ENCODE results near the gene TOMM20.
"Not testable (repeated sequence)": the region's sequence is repeated elsewhere in the genome, so short reads cannot be mapped to it uniquely, and the experiment has no call there.

Gene TOMM20

GRCh38 chr1:235159284-235159683, 30.6 kb upstream of the TOMM20 start:
- not testable (repeated sequence) for DNase-seq (ENCODE audit: low spot score); H3K18ac ChIP-seq (ENCODE audit: low read length); H3K4me1 ChIP-seq (ENCODE audit: control insufficient read depth in 2 of 2, insufficient read depth in 1 of 2, low read depth in 1 of 2, low read length in 2 of 2); H2BK120ac ChIP-seq (ENCODE audit: low read depth, low read length); H4K8ac ChIP-seq (ENCODE audit: low read depth, low read length); H3K9me3 ChIP-seq (replicated peaks in 1 of 2; ENCODE audit: control insufficient read depth in 2 of 2, insufficient read depth in 1 of 2, low read depth in 1 of 2, low read length in 2 of 2); H3K9ac ChIP-seq (ENCODE audit: low read depth, low read length, poor library complexity); H3K14ac ChIP-seq (ENCODE audit: low read length); H3K79me1 ChIP-seq (ENCODE audit: low read depth, low read length); H4K91ac ChIP-seq (ENCODE audit: low read depth, low read length, poor library complexity); H3K27me3 ChIP-seq (ENCODE audit: control insufficient read depth in 3 of 3, insufficient read depth in 3 of 3, low read depth in 1 of 3, low read length in 3 of 3); H2AK5ac ChIP-seq (ENCODE audit: low read depth, low read length); H3K4me3 ChIP-seq (ENCODE audit: low read length in 2 of 2); H3K23ac ChIP-seq (ENCODE audit: low read depth, low read length, poor library complexity); H2BK15ac ChIP-seq (ENCODE audit: low read length); H3K4me2 ChIP-seq (ENCODE audit: insufficient read depth, low read length, poor library complexity, severe bottlenecking); H2BK5ac ChIP-seq (ENCODE audit: low read length); H3K27ac ChIP-seq (replicated peaks; ENCODE audit: low read length); H3K4ac ChIP-seq (ENCODE audit: low read length); H2AFZ ChIP-seq (ENCODE audit: low read length); H2BK12ac ChIP-seq (ENCODE audit: low read length)
- no CpG with 5 or more reads among the region's 9 CpGs for WGBS, 2 donors (ENCODE audit: extremely low coverage in 2 of 2, insufficient read length in 2 of 2, insufficient replicate concordance in 1 of 2)
- peaks cover 15 to 59% of the 10 kb centered on the region in 2 donors for H3K36me3 ChIP-seq (replicated peaks in 1 of 2; ENCODE audit: control insufficient read depth in 2 of 2, insufficient read depth in 2 of 2, low read length in 2 of 2)

- no peak overlapping the region for H2BK15ac ChIP-seq (ENCODE audit: low read length)
- no peak overlapping the region for H3K23ac ChIP-seq (ENCODE audit: low read depth, low read length, poor library complexity)
- no peak overlapping the region for H2BK5ac ChIP-seq (ENCODE audit: low read length)
- H3K9ac ChIP-seq (ENCODE audit: low read depth, low read length, poor library complexity), result no peak overlapping the region
- DNase-seq (ENCODE audit: low spot score), result no peak
- H4K8ac ChIP-seq (ENCODE audit: low read depth, low read length), result no peak overlapping the region
- H2BK12ac ChIP-seq (ENCODE audit: low read length), result no peak overlapping the region
- H3K4me3 ChIP-seq (ENCODE audit: low read length in 2 of 2), result no peak overlapping the region
- H3K27me3 ChIP-seq (ENCODE audit: control insufficient read depth in 3 of 3, insufficient read depth in 3 of 3, low read depth in 1 of 3, low read length in 3 of 3), result no peaks in the 10 kb centered on the region
- H4K91ac ChIP-seq (ENCODE audit: low read depth, low read length, poor library complexity), result no peak overlapping the region
- H2AFZ ChIP-seq (ENCODE audit: low read length), result no peak overlapping the region
- H3K4me2 ChIP-seq (ENCODE audit: insufficient read depth, low read length, poor library complexity, severe bottlenecking), result no peak overlapping the region
- H3K27ac ChIP-seq (replicated peaks; ENCODE audit: low read length), result no peak overlapping the region
- no peak overlapping the region for H2BK120ac ChIP-seq (ENCODE audit: low read depth, low read length)
- no peak overlapping the region for H2AK5ac ChIP-seq (ENCODE audit: low read depth, low read length)
- H3K79me1 ChIP-seq (ENCODE audit: low read depth, low read length), result peaks cover 3% of the 10 kb centered on the region
- no peak overlapping the region for H3K14ac ChIP-seq (ENCODE audit: low read length)
- WGBS, 2 donors (ENCODE audit: extremely low coverage in 2 of 2, insufficient read length in 2 of 2, insufficient replicate concordance in 1 of 2), result no CpG with 5 or more reads among the region's 6 CpGs
- peaks cover 3% of the 10 kb centered on the region in 2 donors for H3K4me1 ChIP-seq (ENCODE audit: control insufficient read depth in 2 of 2, insufficient read depth in 1 of 2, low read depth in 1 of 2, low read length in 2 of 2)
- H3K18ac ChIP-seq (ENCODE audit: low read length), result no peak overlapping the region
- H3K9me3 ChIP-seq (replicated peaks in 1 of 2; ENCODE audit: control insufficient read depth in 2 of 2, insufficient read depth in 1 of 2, low read depth in 1 of 2, low read length in 2 of 2), result no peaks in the 10 kb centered on the region
- H3K36me3 ChIP-seq (replicated peaks in 1 of 2; ENCODE audit: control insufficient read depth in 2 of 2, insufficient read depth in 2 of 2, low read length in 2 of 2), result peaks cover 16 to 63% of the 10 kb centered on the region in 2 donors
- no peak overlapping the region for H3K4ac ChIP-seq (ENCODE audit: low read length)
Measured at GRCh38 chr1:235158680-235159079, 30.0 kb upstream of the TOMM20 start.

GRCh38 chr1:235157150-235157549, 28.5 kb upstream of the TOMM20 start:
- Histone ChIP-seq H2BK120ac (ENCODE audit: low read depth, low read length) (no peak overlapping the region), H3K79me1 (ENCODE audit: low read depth, low read length) (peaks cover 3% of the 10 kb centered on the region), H2AK5ac (ENCODE audit: low read depth, low read length) (no peak overlapping the region), H3K4ac (ENCODE audit: low read length) (no peak overlapping the region), H3K27ac (replicated peaks; ENCODE audit: low read length) (no peak overlapping the region), H2BK5ac (ENCODE audit: low read length) (no peak overlapping the region), H2AFZ (ENCODE audit: low read length) (no peak overlapping the region), H2BK15ac (ENCODE audit: low read length) (no peak overlapping the region), H3K18ac (ENCODE audit: low read length) (no peak overlapping the region), H3K23ac (ENCODE audit: low read depth, low read length, poor library complexity) (no peak overlapping the region), H3K14ac (ENCODE audit: low read length) (no peak overlapping the region), H3K36me3 (replicated peaks in 1 of 2; ENCODE audit: control insufficient read depth in 2 of 2, insufficient read depth in 2 of 2, low read length in 2 of 2) (peaks cover 21 to 77% of the 10 kb centered on the region in 2 donors), H3K27me3 (ENCODE audit: control insufficient read depth in 3 of 3, insufficient read depth in 3 of 3, low read depth in 1 of 3, low read length in 3 of 3) (no peaks in the 10 kb centered on the region), H4K8ac (ENCODE audit: low read depth, low read length) (no peak overlapping the region), H2BK12ac (ENCODE audit: low read length) (no peak overlapping the region), H3K4me3 (ENCODE audit: low read length in 2 of 2) (no peak overlapping the region), H4K91ac (ENCODE audit: low read depth, low read length, poor library complexity) (no peak overlapping the region), H3K9ac (ENCODE audit: low read depth, low read length, poor library complexity) (no peak overlapping the region), H3K4me1 (ENCODE audit: control insufficient read depth in 2 of 2, insufficient read depth in 1 of 2, low read depth in 1 of 2, low read length in 2 of 2) (peaks cover 3% of the 10 kb centered on the region in 2 donors), H3K9me3 (replicated peaks in 1 of 2; ENCODE audit: control insufficient read depth in 2 of 2, insufficient read depth in 1 of 2, low read depth in 1 of 2, low read length in 2 of 2) (no peaks in the 10 kb centered on the region), H3K4me2 (ENCODE audit: insufficient read depth, low read length, poor library complexity, severe bottlenecking) (no peak overlapping the region)
- no CpG with 5 or more reads among the region's 4 CpGs for WGBS, 2 donors (ENCODE audit: extremely low coverage in 2 of 2, insufficient read length in 2 of 2, insufficient replicate concordance in 1 of 2)
- DNase-seq (ENCODE audit: low spot score), result no peak

- Histone ChIP-seq H3K4me3 (ENCODE audit: low read length in 2 of 2) (no peak overlapping the region), H3K9ac (ENCODE audit: low read depth, low read length, poor library complexity) (no peak overlapping the region), H2BK5ac (ENCODE audit: low read length) (no peak overlapping the region), H3K23ac (ENCODE audit: low read depth, low read length, poor library complexity) (no peak overlapping the region), H2BK12ac (ENCODE audit: low read length) (no peak overlapping the region), H4K8ac (ENCODE audit: low read depth, low read length) (no peak overlapping the region), H3K79me1 (ENCODE audit: low read depth, low read length) (peaks cover 3% of the 10 kb centered on the region), H3K27me3 (ENCODE audit: control insufficient read depth in 3 of 3, insufficient read depth in 3 of 3, low read depth in 1 of 3, low read length in 3 of 3) (no peaks in the 10 kb centered on the region), H2BK15ac (ENCODE audit: low read length) (no peak overlapping the region), H3K4me2 (ENCODE audit: insufficient read depth, low read length, poor library complexity, severe bottlenecking) (no peak overlapping the region), H2AK5ac (ENCODE audit: low read depth, low read length) (no peak overlapping the region), H3K4me1 (ENCODE audit: control insufficient read depth in 2 of 2, insufficient read depth in 1 of 2, low read depth in 1 of 2, low read length in 2 of 2) (peaks cover 2% of the 10 kb centered on the region in 2 donors), H4K91ac (ENCODE audit: low read depth, low read length, poor library complexity) (no peak overlapping the region), H2BK120ac (ENCODE audit: low read depth, low read length) (no peak overlapping the region), H3K4ac (ENCODE audit: low read length) (no peak overlapping the region), H3K18ac (ENCODE audit: low read length) (no peak overlapping the region), H3K9me3 (replicated peaks in 1 of 2; ENCODE audit: control insufficient read depth in 2 of 2, insufficient read depth in 1 of 2, low read depth in 1 of 2, low read length in 2 of 2) (no peaks in the 10 kb centered on the region), H3K14ac (ENCODE audit: low read length) (no peak overlapping the region), H3K27ac (replicated peaks; ENCODE audit: low read length) (no peak overlapping the region), H2AFZ (ENCODE audit: low read length) (no peak overlapping the region), H3K36me3 (replicated peaks in 1 of 2; ENCODE audit: control insufficient read depth in 2 of 2, insufficient read depth in 2 of 2, low read length in 2 of 2) (peaks cover 21 to 81% of the 10 kb centered on the region in 2 donors)
- no peak for DNase-seq (ENCODE audit: low spot score)
- WGBS, 2 donors (ENCODE audit: extremely low coverage in 2 of 2, insufficient read length in 2 of 2, insufficient replicate concordance in 1 of 2), result no CpG with 5 or more reads among the region's 4 CpGs
Measured at GRCh38 chr1:235156740-235157139, 28.1 kb upstream of the TOMM20 start.

Measured in neuronal stem cell (in vitro differentiated cells).